Activated T-helper 2 cell treated with anti-CD3 and anti-CD28 coated beads, Interferon-gamma antibody, Interleukin-2, Interleukin-4, amounts not matched to agents 10 μg/mL and 5 μg/mL and 100 μg/mL, durations not matched to agents 14 hours and 24 hours and 36 hours (primary cell): Measurements from ENCODE around the gene SPTSSA. TPM values are rescaled to one million over a fixed set of nuclear protein-coding genes. Genes with fewer than 3 reads are reported as not detected.
"Not testable (repeated sequence)": the region's sequence is repeated elsewhere in the genome, so short reads cannot be mapped to it uniquely, and the experiment has no call there.

Experiments
- DNase-seq: peaks from one replicate; pipeline ENCODE4 v3.0.0; 2021; ENCODE audit warnings: low spot score
- H3K27ac Mint-ChIP-seq: one replicate; pipeline ENCODE4 v1.8.0; 2021; ENCODE audit warnings: mixed read lengths
- H3K27me3 Mint-ChIP-seq: one replicate; pipeline ENCODE4 v1.8.0; 2021; ENCODE audit warnings: low read depth, mixed read lengths
- H3K36me3 Mint-ChIP-seq: one replicate; pipeline ENCODE4 v1.8.0; 2021; ENCODE audit warnings: low read depth, mixed read lengths
- H3K4me1 Mint-ChIP-seq: one replicate; pipeline ENCODE4 v1.8.0; 2021; ENCODE audit warnings: low read depth, mixed read lengths
- H3K4me3 Mint-ChIP-seq: one replicate; pipeline ENCODE4 v1.8.0; 2021; ENCODE audit warnings: low read depth, mild to moderate bottlenecking, moderate library complexity, mixed read lengths
- H3K9me3 Mint-ChIP-seq: one replicate; pipeline ENCODE4 v1.8.0; 2021; ENCODE audit warnings: mixed read lengths
- intact Hi-C: fragments of 100-400 bp; cut with micrococcal nuclease; formaldehyde crosslinking; loops from one replicate; pipeline ENCODE4 v1.15.1; 2023
- total RNA-seq: library from RNA; stranded (reverse); gene quantifications from 2 replicates; pipeline ENCODE4 v1.2.3, GENCODE V29; 2022

The SPTSSA gene
- total RNA-seq, 1 donor from 2014 or later = 23.2 TPM

GRCh38 chr14:34489324-34489723 is 27.3 kb upstream of the SPTSSA start:
- DNase-seq = no peak
- Mint-ChIP-seq H3K27ac (no peak overlapping the region), H3K27me3 (no peaks in the 10 kb centered on the region), H3K4me1 (no peaks in the 10 kb centered on the region), H3K4me3 (no peak overlapping the region), H3K36me3 (no peaks in the 10 kb centered on the region), H3K9me3 (no peaks in the 10 kb centered on the region)
- intact Hi-C loops = no loop called here

- Mint-ChIP-seq H3K4me3 (no peak overlapping the region), H3K27me3 (no peaks in the 10 kb centered on the region), H3K4me1 (no peaks in the 10 kb centered on the region), H3K36me3 (no peaks in the 10 kb centered on the region), H3K27ac (no peak overlapping the region), H3K9me3 (no peaks in the 10 kb centered on the region)
- intact Hi-C loops = no loop called here
- DNase-seq = no peak
These were observed 26.5 kb upstream of the SPTSSA start for GRCh38 chr14:34488528-34488927.

- intact Hi-C loops = no loop called here
- no peaks in the 10 kb centered on the region for H3K9me3 Mint-ChIP-seq
- no peak for DNase-seq
- H3K4me3 Mint-ChIP-seq = no peak overlapping the region
- H3K27ac Mint-ChIP-seq = no peak overlapping the region
- H3K4me1 Mint-ChIP-seq = no peaks in the 10 kb centered on the region
- H3K36me3 Mint-ChIP-seq = no peaks in the 10 kb centered on the region
- no peaks in the 10 kb centered on the region for H3K27me3 Mint-ChIP-seq
These were observed 22.7 kb upstream of the SPTSSA start for GRCh38 chr14:34484726-34485125.

- Mint-ChIP-seq H3K36me3 (no peaks in the 10 kb centered on the region), H3K9me3 (no peaks in the 10 kb centered on the region), H3K4me1 (no peaks in the 10 kb centered on the region), H3K27ac (no peak overlapping the region), H3K27me3 (no peaks in the 10 kb centered on the region), H3K4me3 (no peak overlapping the region)
- intact Hi-C loops = no loop called here
- DNase-seq = no peak
These were observed 20.4 kb upstream of the SPTSSA start for GRCh38 chr14:34482463-34482862.

GRCh38 chr14:34479694-34480093 is 17.7 kb upstream of the SPTSSA start:
- Mint-ChIP-seq H3K27ac (no peak overlapping the region), H3K36me3 (no peaks in the 10 kb centered on the region), H3K4me1 (no peaks in the 10 kb centered on the region), H3K9me3 (no peaks in the 10 kb centered on the region), H3K4me3 (no peak overlapping the region), H3K27me3 (no peaks in the 10 kb centered on the region)
- intact Hi-C loops = no loop called here
- DNase-seq = no peak

GRCh38 chr14:34478261-34478660 is 16.2 kb upstream of the SPTSSA start:
- no peak for DNase-seq
- Mint-ChIP-seq H3K27me3 (peaks cover 2% of the 10 kb centered on the region), H3K4me3 (no peak overlapping the region), H3K27ac (no peak overlapping the region), H3K4me1 (no peaks in the 10 kb centered on the region), H3K36me3 (no peaks in the 10 kb centered on the region), H3K9me3 (no peaks in the 10 kb centered on the region)
- intact Hi-C loops = no loop called here

GRCh38 chr14:34476036-34476435 is 14.0 kb upstream of the SPTSSA start:
- H3K4me1 Mint-ChIP-seq, H3K4me3 Mint-ChIP-seq, H3K36me3 Mint-ChIP-seq, H3K27ac Mint-ChIP-seq, H3K27me3 Mint-ChIP-seq, H3K9me3 Mint-ChIP-seq, DNase-seq, intact Hi-C loops: not testable (repeated sequence)

- H3K4me3 Mint-ChIP-seq = no peak overlapping the region
- peaks cover 2% of the 10 kb centered on the region for H3K27me3 Mint-ChIP-seq
- H3K9me3 Mint-ChIP-seq = no peaks in the 10 kb centered on the region
- intact Hi-C loops = no loop called here
- H3K27ac Mint-ChIP-seq = no peak overlapping the region
- no peaks in the 10 kb centered on the region for H3K4me1 Mint-ChIP-seq
- DNase-seq = no peak
- no peaks in the 10 kb centered on the region for H3K36me3 Mint-ChIP-seq
These were observed 13.1 kb upstream of the SPTSSA start for GRCh38 chr14:34475163-34475562.

- Mint-ChIP-seq H3K27ac (no peak overlapping the region), H3K9me3 (no peaks in the 10 kb centered on the region), H3K27me3 (peaks cover 2% of the 10 kb centered on the region), H3K4me1 (no peaks in the 10 kb centered on the region), H3K36me3 (no peaks in the 10 kb centered on the region), H3K4me3 (no peak overlapping the region)
- DNase-seq = no peak
- intact Hi-C loops = no loop called here
These were observed 12.2 kb upstream of the SPTSSA start for GRCh38 chr14:34474187-34474679.

GRCh38 chr14:34472706-34473279 is 10.8 kb upstream of the SPTSSA start:
- H3K36me3 Mint-ChIP-seq = no peaks in the 10 kb centered on the region

GRCh38 chr14:34470319-34470718 is 8.3 kb upstream of the SPTSSA start:
- Mint-ChIP-seq H3K4me1 (no peaks in the 10 kb centered on the region), H3K27me3 (peaks cover 2% of the 10 kb centered on the region), H3K27ac (no peak overlapping the region), H3K4me3 (no peak overlapping the region), H3K9me3 (no peaks in the 10 kb centered on the region), H3K36me3 (no peaks in the 10 kb centered on the region)
- DNase-seq = no peak
- intact Hi-C loops = no loop called here

More at GRCh38 chr14:34472706-34473279, 10.8 kb upstream of the SPTSSA start:
- Mint-ChIP-seq H3K4me1 (no peaks in the 10 kb centered on the region), H3K27ac (no peak overlapping the region), H3K9me3 (no peaks in the 10 kb centered on the region), H3K4me3 (no peak overlapping the region), H3K27me3 (peaks cover 2% of the 10 kb centered on the region)
- intact Hi-C loops = no loop called here
- DNase-seq = no peak

GRCh38 chr14:34466691-34467090 is 4.7 kb upstream of the SPTSSA start:
- intact Hi-C loops = no loop called here
- Mint-ChIP-seq H3K4me1 (no peaks in the 10 kb centered on the region), H3K9me3 (no peaks in the 10 kb centered on the region), H3K27ac (no peak overlapping the region), H3K27me3 (no peaks in the 10 kb centered on the region), H3K4me3 (no peak overlapping the region), H3K36me3 (no peaks in the 10 kb centered on the region)
- no peak for DNase-seq

- H3K27ac Mint-ChIP-seq = no peak overlapping the region
- no peaks in the 10 kb centered on the region for H3K27me3 Mint-ChIP-seq
- no peaks in the 10 kb centered on the region for H3K36me3 Mint-ChIP-seq
- H3K9me3 Mint-ChIP-seq = no peaks in the 10 kb centered on the region
- peaks cover 12% of the 10 kb centered on the region for H3K4me1 Mint-ChIP-seq
- H3K4me3 Mint-ChIP-seq = no peak overlapping the region
- DNase-seq = no peak
- intact Hi-C loops = no loop called here
These were observed 3.2 kb upstream of the SPTSSA start for GRCh38 chr14:34465069-34465859.
